ENCODE data around the gene MTG2.

The MTG2 gene

DNA sequence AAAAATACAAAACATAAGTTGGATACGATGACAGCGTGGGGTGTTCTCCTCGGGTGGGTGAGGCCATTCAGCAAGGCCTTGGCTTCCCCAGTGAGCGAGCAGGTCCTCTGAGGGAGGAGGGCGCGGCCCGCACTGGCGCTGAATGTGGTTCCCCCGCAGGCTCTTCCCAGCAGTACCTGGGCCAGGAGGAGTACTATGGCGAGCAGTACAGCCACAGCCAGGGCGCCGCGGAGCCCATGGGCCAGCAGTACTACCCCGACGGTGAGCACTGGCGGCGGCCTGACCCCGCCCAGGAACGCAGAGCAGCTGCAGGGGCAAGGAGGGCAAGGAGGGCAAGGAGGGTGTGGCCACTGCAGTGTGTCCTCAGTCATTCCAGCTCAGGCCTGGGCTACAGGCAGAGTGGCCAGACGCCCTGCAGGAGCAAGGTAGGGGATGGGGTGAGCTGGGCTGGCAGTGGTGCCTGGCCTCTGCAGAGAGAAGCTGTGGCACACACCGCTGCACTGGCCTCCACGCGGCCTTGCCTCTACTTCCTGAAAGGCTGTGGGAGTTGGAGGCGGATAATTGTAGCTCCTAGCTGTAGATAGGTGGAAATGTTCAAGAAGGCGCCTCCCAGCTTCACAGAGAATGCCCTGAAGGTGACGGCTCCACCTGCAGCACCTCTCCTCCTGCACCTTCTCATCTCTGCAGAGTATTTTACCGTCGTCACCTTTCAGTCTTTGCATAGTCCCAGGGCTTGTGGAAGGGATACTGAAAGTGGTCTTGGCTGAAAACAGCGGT lies 18.7 kb upstream of the MTG2 start:
- no peak for DNase-seq

DNA sequence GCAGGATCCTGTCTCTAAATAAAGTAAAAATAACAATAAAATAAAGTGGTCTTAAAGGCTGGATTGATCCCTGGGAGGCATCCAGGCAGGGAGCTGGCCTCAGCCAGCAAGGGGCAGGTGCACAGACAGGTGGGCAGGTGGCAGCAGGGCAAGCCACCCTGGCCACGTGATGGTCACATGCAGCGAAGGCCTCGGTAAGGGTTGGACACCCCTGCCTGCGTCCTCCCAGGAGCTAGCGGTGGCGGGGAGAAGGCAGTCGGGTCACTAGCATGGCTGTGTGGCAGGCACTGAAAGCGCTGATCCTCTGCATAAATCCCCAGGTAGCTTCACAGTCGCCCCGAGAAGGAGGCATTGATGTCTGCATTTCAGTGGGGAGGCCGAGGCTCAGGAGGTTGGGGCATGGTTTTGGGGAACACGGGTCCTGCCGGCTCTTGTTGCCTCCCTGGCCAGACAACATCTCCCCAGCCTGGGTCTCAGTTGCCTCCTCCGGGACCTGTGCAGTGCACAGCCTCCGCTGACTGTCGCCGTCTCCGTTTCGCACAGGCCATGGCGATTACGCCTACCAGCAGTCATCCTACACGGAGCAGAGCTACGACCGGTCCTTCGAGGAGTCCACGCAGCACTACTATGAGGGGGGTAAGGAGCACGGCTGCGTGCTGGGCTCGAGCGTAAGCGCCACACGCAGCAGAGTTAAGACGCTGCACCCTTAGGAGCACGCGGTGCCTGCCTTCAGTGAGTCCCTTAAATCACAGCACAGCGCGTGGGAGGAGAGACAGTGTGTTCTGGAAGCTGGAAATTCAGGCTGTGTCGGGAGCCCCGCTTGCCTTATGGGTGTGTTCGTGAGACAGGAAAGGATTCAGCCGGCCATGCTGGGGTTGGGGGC lies 17.7 kb upstream of the MTG2 start:
- no peak for DNase-seq

DNA sequence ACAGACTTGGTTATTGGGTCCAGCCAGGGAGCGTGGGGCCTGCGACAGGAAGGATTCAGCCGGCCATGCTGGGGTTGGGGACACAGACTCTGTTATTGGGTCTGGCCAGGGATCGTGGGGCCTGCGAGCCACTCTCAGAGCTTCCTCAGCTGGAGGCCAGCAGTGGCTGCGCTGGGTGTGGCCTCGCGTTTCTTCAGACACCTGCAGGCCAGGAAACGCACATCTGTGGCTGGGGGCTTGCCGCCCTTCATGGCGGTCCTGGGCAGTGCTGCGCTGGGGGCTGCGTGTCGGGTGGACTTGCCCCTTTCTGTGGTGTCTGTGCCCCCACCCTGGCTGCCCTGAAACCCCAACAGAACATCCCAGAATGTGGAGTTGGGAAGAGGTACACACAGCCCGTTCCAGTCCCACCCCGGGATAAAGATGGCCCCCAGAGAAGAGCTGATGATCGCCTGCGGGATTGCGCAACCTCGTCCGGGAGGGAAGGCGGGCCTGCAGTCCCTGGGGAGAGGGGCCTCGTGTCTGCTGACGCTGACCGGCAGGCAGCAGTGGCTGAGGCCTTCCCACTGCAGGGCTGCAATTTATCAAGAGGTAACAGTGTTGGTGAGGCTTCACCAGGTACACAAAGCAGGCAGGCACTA lies 16.9 kb upstream of the MTG2 start:
- DNase-seq, result no peak

DNA sequence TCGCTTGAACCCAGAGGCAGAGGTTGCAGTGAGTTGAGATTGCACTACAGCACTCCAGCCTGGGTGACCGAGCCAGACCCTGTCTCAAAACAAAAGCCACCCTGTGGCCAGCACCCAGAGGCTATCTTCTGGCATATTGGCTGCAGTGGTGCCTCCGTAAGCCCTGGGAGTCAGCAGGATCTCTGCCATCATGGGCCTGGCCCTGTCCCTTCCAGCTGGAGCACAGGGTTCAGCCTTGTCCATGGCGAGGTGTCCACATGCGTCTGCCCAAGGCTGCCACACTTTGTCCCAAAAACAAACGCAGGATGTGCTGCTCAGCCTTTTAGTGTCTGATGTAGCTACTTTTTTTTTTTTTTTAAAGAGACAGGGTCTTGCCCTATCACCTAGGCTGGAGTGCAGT lies 15.4 kb upstream of the MTG2 start:
- DNase-seq, result no peak

DNA sequence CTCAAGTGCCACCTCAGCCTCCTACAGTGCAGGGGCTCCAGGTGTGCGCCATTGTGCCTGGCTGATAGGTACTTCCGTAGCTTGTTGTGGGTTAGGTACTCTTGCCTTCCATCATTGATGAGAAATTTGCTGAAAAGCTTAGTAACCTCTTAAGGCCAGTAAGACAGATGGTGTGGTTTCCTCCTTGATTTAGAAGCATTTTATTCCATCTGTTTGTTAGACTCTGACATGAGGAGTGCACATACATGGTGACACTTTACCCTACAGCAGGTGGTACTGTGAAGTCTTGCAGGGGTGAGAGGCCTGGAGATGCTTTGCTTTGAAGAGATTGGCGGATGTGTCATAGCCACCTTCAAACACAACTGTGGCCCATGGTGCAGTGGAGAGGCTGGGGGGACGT lies 14.8 kb upstream of the MTG2 start:
- no peak for DNase-seq

DNA sequence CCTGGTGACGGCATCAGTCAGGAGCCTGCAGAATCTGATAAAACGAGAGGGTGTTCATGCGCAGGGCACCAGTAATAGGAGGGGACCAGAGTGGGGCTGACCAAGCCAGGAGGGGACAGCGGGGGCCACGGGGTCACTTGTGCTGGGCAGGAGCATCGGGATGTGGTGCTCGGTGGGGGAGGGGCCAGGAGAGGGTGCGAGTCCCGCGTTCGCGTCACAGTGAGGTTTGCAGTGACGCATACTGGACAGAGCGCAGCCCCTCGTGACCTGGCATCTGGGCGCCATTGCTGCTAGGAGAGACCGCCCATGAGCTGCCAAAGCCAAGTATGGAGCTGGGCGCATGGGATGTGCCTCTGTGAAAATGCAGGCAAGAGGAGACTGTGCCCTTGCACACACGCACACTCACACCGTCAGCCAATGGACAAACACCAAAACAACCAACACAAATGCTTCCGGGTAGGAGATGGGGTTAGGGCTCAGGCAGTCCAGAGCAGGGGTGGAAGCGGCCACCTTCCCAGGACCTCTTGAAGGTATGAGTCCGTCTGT lies 13.9 kb upstream of the MTG2 start:
- DNase-seq, result no peak

DNA sequence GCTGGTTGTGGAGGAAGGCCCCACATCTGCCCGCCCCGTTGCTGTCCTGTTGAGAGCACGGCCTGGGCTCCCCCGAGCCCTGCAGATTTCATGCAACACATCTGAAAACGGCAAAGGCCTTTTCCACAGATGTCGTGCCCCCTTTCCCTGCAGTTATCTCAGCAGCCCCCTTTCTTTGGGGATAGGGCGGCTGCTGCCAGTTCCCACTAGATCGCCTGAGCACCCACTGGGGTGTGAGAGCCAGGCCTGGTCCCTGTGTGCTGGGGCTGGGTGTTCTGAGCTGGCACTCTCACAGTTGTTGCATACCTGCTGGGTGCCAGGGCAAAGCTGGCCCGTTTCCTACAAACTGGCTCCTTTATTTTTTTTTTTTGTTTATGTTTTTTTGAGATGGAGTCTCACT lies 12.3 kb upstream of the MTG2 start:
- DNase-seq, result no peak

DNA sequence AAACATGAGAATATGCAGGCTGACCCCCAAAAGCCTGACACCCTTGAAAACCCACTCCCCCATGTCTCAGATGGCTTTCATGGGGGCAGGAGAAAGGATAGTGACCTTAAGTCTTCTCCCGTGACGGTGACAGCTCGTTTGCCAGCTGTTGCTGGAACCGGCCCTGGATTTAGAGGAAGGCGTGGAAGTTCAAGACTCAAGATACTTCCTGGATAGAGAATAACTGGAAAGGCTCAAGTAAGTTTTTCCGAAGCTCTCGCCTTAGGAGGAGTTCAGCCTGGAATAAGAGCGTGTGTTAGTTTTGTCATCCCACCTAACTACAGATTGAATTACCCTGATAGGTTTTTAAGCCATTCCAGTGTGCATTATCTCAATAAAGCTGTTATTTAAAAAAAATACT lies 11.6 kb upstream of the MTG2 start:
- DNase-seq, result no peak

DNA sequence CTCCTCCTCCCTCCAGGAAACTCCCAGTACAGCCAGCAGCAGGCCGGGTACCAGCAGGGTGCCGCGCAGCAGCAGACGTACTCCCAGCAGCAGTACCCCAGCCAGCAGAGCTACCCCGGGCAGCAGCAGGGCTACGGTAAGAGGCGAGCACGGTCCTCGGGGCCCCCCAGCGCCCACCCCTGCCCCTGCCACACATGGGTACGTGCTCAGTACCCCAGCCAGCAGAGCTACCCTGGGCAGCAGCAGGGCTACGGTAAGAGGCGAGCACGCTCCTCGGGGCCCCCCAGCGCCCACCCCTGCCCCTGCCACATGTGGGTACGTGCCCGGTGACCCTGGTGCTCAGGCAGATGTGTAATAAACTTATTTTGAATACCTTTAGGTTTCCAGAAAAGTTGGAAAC lies 10.2 kb upstream of the MTG2 start:
- DNase-seq, result no peak

DNA sequence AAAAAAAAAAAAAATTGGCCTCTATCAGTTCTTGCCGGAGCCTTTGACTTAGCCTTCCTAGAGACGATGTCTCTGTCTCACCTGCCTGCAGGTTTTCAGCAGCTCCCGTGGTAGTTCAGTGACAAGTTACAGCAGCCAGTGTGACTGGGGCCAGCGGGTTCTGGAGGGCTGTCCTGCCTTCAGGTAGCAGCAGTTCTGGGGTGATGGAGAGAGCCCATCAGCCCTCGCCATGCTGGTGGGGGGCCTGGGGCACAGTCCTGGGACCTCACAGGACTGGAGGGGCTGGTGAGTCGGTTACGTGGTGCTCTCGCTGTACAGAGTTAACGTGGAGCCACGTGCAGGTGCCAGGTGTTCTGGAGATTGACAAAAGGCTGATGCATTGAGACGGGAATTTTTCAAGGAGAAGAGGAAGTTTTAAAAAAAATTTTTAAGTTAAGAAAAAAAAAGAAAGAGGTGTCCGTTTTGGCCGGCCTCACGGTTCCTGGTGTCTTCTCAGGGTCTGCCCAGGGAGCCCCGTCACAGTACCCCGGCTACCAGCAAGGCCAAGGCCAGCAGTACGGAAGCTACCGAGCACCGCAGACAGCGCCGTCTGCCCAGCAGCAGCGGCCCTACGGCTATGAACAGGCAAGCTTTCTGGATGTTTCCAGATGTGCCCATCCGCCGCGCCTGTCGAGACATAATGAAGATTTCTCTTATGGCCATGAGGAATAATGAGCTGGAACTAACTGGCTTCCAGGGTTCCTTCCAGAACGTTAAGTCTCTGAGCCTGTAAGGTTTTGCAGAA lies 8.6 kb upstream of the MTG2 start:
- DNase-seq, result no peak

DNA sequence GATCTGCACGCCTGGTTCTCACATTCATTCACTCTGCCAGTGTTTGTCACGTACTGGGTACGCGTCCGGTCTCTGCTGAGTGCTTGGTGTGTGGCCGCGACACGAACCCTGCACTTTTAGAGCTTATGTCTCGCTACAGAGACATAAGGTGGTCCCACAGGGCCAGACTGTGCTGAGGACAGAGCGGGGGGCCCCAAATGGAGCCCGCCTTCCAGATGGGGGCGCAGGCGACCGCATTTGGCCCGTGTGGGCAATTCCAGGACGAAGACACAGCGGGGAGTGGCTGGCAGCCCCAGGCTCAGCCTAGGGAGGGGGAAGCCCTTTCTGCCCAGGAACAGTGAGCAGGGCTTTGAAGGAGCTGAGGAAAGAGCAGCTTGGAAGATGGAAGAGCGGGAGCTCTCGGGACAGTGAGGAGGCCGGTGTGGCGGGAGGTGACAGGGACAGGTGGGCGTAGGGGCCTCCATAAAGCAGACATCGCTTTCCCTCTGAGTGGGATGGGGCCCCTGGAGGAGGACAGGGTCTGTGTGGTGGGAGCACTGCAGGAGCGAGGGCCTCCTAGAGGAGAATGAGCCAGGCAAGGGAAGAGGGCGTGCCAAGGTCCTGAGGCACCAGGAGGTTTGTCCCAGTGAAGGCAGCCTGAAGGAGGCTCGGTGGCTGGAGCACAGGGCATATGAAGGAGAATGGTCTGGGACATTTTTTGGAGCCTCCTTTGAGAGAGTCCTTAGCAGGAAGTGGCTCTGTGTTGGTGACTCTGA lies 7.8 kb upstream of the MTG2 start:
- no peak for DNase-seq

DNA sequence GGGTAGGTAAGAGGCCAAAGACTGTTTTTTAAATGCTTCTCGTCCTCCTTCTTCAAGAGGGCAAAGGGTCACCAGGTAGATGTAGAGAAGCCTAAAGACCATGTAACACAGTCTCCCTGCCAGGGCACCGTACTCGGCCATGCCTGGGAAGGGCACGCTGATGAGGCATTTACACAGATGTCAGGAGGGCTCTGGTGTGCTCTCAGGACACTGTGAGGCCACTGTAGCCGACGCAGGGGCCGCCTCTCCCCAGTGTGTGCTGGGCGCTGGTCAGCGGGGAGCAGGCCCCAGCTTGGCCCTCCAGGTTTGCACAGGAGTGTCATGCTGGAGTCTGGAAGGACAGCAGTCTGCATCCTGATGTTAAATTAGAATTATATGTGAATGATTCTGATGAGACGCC lies 7.1 kb upstream of the MTG2 start:
- no peak for DNase-seq

DNA sequence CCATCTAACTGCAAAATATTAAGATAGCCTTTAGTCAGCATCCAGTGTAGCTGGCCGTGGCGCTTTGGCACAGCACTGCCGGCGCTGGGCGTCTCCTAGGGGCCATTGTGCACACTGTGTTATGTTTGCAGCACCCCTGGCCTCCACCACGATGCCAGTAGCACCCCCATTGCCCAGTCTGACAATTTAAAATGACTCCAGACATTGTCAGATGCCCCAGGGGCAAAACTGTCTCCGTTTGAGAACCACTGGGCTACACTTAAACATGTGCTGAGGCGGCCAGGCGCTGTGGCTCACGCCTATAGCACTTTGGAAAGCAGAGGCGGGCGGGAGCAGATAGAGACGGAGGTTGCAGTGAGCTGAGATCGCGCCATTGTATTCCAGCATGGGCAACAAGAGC lies 6.0 kb upstream of the MTG2 start:
- DNase-seq, result no peak

DNA sequence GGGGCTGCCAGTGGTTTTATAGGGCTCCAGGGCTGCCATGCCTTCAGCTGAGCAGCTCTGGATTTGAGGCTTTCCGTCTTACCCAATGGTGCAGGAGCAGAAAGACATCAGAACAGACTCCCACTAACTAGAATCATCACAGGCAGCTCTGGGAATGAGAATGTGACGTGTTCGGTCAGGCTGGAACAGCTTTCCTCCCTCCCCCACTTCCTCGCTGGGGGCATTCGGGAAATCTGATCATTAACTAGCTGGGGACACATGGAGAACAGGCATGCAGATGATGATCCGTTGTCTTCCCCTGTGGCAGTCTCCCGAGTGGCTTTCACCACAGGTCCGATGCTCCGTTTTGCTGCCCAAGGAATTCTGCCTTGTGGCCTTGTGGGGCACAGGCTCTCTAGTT lies 5.5 kb upstream of the MTG2 start:
- no peak for DNase-seq

DNA sequence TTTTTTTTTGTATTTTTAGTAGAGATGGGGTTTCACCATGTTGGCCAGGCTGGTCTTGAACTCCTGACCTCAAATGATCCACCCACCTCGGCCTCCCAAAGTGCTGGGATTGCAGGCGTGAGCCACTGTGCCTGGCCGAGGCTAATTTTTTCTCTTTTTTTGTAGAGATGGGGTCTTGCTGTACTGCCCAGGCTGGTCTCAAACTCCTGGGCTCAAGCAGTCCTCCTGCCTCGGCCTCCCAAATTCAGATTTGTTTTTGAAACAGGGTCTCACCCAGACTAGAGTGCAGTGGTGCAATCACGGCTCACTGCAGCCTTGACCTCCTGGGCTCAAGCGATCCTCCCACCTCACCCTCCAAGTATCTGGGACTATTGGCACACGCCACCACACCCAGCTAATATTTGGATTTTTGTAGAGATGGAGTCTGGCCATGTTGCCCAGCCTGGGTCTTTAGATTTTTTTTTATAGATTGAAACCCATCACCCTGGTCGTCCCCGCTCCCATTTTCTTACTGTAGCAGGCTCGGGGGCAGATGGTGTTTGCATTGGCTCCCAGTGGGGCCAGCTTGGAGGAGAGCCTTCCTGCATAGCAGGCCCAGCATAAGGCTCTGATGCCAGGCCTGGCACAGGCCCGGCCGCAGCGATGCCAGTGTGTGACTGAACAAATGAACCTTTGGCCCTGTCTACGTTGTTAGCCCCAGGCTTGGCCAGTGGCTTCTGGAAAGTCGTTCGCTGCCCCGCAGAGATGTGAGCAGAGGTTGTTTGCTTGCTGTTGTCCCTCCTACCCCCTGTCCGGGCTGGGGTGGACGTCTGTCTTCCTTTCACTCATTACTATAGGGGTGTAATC lies 4.3 kb upstream of the MTG2 start:
- DNase-seq, result no peak

DNA sequence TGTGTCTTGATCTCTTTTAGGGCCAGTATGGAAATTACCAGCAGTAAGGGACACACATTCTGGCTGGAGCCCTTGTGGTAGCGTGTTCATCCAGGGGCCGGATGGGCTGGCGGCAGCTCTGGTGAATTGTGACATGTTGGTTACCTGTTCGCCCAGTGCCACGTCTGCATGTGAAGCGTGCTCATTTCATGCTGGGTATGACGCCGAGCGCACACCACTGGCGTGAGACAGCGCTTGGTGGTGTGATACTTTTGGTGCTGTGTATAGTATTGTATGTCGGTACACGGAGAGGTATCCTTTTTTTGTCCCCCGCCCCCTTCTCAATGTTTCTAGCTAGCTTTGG lies 3.7 kb upstream of the MTG2 start:
- DNase-seq, result no peak

DNA sequence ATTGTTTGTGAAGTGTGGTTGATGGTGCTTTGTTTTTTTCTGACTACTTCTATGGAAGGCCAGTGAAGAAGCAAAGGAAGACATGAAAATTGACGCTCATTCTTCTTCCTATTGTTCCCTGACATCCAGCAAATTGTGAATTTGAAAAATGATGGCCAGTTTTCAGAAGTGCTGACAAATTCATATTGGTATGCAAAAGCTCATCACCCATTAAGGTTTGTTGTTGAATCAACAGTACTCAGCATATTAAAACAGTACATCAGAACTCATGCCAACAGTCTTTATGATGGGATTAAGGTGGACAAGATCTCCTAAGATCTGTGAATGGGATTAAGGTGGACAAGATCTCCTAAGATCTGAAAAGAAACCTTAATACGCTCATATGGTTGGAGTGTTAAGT lies 1.0 kb upstream of the MTG2 start:
- no peak for DNase-seq

DNA sequence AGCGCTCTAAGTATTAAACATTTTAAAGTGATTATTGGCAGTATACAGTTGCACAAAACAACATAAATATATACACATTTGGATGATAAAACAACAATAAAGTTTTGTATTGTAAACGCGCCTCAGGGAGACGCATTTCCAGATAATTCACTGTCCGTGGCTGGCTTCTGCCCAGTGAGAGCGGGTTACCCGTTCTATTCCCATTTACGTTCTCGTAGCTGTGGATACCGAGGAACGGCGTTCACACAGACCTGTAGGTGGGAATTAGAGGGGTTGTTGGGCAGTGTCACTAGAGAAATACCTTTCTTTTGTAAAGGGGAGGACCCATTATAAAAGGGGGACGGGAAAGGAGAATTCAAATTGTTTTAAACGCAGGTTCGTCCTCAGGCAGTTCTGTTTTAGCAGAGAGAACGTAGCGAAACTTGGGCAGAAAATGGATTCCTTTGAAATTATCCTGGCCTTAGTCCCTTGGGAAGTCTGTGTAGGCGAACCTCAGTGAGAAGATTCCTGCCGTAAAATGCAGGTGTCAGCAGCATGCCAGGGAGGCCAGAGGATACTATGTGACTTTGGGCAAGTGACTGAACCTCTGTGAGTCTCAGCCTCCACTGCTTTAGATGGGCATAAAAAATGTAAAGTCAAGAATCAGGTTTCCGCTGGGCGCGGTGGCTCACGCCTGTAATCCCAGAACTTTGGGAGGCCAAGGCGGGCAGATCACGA lies 756 bp downstream of the MTG2 start:
- no peak for DNase-seq

DNA sequence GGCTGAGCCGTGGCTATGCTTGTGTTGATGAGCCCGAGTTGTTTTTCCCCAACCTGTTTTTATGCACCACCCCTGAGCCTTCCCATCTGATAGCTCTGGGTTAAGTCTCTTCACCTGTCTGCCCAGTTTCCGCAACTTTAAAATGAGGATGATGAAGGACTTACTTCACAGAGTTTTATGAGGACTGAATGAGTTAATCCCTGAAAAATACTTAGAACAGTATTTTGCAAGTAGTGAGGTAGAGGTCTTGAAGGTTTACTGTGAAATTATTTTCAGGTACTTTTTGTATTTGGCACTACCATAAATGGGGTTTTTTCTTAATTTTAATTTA lies 3.2 kb downstream of the MTG2 start:
- no peak for DNase-seq
